Liver (tissue), 9 donors: ENCODE measurements around the gene DAPK2. TPM values are rescaled to one million over a fixed set of nuclear protein-coding genes. Genes with fewer than 3 reads are reported as not detected.

Experiments used
- DNase-seq: peaks from one replicate; pipeline ENCODE4 v3.0.0-alpha.2; 2017; ENCODE audit warnings: low spot score
- H3K27ac ChIP-seq, 2 donors: one replicate each; pipeline ENCODE4 v1.7.0; 2013; ENCODE audit warnings: inconsistent platforms in 2 of 2, low read length in 2 of 2, control low read depth in 1 of 2, low read depth in 1 of 2, mild to moderate bottlenecking in 1 of 2
- H3K27me3 ChIP-seq, 4 donors: one replicate each; pipeline versions ENCODE4 v1.6.1 to v1.7.0; 2013; ENCODE audit warnings: low read length in 3 of 4, inconsistent platforms in 1 of 4, mild to moderate bottlenecking in 1 of 4, moderate library complexity in 1 of 4; ENCODE audit not compliant: control insufficient read depth in 4 of 4, insufficient read depth in 4 of 4
- H3K36me3 ChIP-seq, 4 donors: one replicate each; pipeline versions ENCODE4 v1.6.1 to v1.7.0; 2013; ENCODE audit warnings: low read length in 3 of 4, mild to moderate bottlenecking in 3 of 4, low read depth in 1 of 4, moderate library complexity in 1 of 4; ENCODE audit not compliant: control insufficient read depth in 4 of 4, insufficient read depth in 3 of 4
- H3K4me1 ChIP-seq, 4 donors: one replicate each; pipeline versions ENCODE4 v1.6.1 to v1.7.0; 2013; ENCODE audit warnings: low read length in 3 of 4, mild to moderate bottlenecking in 3 of 4, moderate library complexity in 1 of 4; ENCODE audit not compliant: control insufficient read depth in 4 of 4, insufficient read depth in 4 of 4
- H3K4me3 ChIP-seq, 3 donors: one replicate each; pipeline versions ENCODE4 v1.6.1 to v1.7.0; 2013; ENCODE audit warnings: low read length in 3 of 3, control low read depth in 1 of 3, low read depth in 1 of 3, mild to moderate bottlenecking in 1 of 3
- H3K9ac ChIP-seq, 2 donors: one replicate each; pipeline ENCODE4 v1.7.0; 2013; ENCODE audit warnings: low read length in 2 of 2, mild to moderate bottlenecking in 2 of 2, moderate library complexity in 2 of 2, control low read depth in 1 of 2, low read depth in 1 of 2
- H3K9me3 ChIP-seq, 4 donors: one replicate each; pipeline versions ENCODE4 v1.6.1 to v1.7.0; 2013; ENCODE audit warnings: low read length in 3 of 4; ENCODE audit not compliant: control insufficient read depth in 4 of 4
- EGR1 ChIP-seq, 2 donors: IDR thresholded peaks; 2 replicates each; pipeline ENCODE4 v1.6.1; 2016 to 2018; ENCODE audit warnings: antibody characterized with exemption in 2 of 2, low read depth in 2 of 2
- FOXA1 ChIP-seq: IDR thresholded peaks from 2 replicates; pipeline ENCODE4 v1.6.1; 2016; ENCODE audit warnings: antibody characterized with exemption
- FOXA2 ChIP-seq: IDR thresholded peaks from 2 replicates; pipeline ENCODE4 v1.6.1; 2016; ENCODE audit warnings: antibody characterized with exemption
- GABPA ChIP-seq, 2 donors: IDR thresholded peaks in 1 of 2; conservative IDR thresholded peaks in 1 of 2; 2 replicates each; pipeline ENCODE4 v1.6.1; 2016; ENCODE audit warnings: antibody characterized with exemption in 2 of 2, mild to moderate bottlenecking in 1 of 2, moderate library complexity in 1 of 2
- HNF4A ChIP-seq, 2 donors: conservative IDR thresholded peaks; 2 replicates each; pipeline ENCODE4 v1.6.1; 2016; ENCODE audit warnings: antibody characterized with exemption in 2 of 2, mild to moderate bottlenecking in 2 of 2
- HNF4G ChIP-seq: IDR thresholded peaks from 2 replicates; pipeline ENCODE4 v1.6.1; 2016; ENCODE audit warnings: antibody characterized with exemption
- JUND ChIP-seq, 2 donors: IDR thresholded peaks; 2 replicates each; pipeline ENCODE4 v1.6.1; 2016; ENCODE audit warnings: antibody characterized with exemption in 2 of 2
- NR2F2 ChIP-seq: IDR thresholded peaks from 2 replicates; pipeline ENCODE4 v1.6.1; 2016; ENCODE audit warnings: antibody characterized with exemption
- RAD21 ChIP-seq, 2 donors: IDR thresholded peaks; 2 replicates each; pipeline ENCODE4 v1.6.1; 2016; ENCODE audit warnings: antibody characterized with exemption in 2 of 2, mild to moderate bottlenecking in 2 of 2
- RXRA ChIP-seq, 2 donors: IDR thresholded peaks; 2 replicates each; pipeline ENCODE4 v1.6.1; 2017 to 2018; ENCODE audit warnings: antibody characterized with exemption in 2 of 2, mild to moderate bottlenecking in 1 of 2
- SP1 ChIP-seq: IDR thresholded peaks from 2 replicates; pipeline ENCODE4 v1.6.1; 2018; ENCODE audit warnings: antibody characterized with exemption, mild to moderate bottlenecking
- TAF1 ChIP-seq: conservative IDR thresholded peaks from 2 replicates; pipeline ENCODE4 v1.6.1; 2016; ENCODE audit warnings: antibody characterized with exemption, mild to moderate bottlenecking
- YY1 ChIP-seq: IDR thresholded peaks from 2 replicates; pipeline ENCODE4 v1.6.1; 2016; ENCODE audit warnings: antibody characterized with exemption, mild to moderate bottlenecking
- WGBS: extraction: QIAGEN DNeasy Blood & Tissue Kit; methylation state at CpG from one replicate; pipeline ENCODE4 v1.1.7; 2013; 5-methylcytosine and 5-hydroxymethylcytosine counted together
- polyA plus RNA-seq, 2 donors: library from polyadenylated mRNA; stranded (reverse) in 1 of 2; unstranded in 1 of 2; fragments of 200-250 nt in 1 of 2; fragments of >200 nt in 1 of 2; fragmentation: Nextera tagmentation in 1 of 2; extraction: Ambion mirVana in 1 of 2; gene quantifications; one replicate each; pipeline versions ENCODE4 v1.2.1 to v1.2.3, GENCODE V29; 2013 to 2015
- total RNA-seq, 2 donors: library from RNA; depleted of rRNA; stranded (reverse); fragments of >200 nt; gene quantifications; one replicate each; pipeline ENCODE4 v1.2.3, GENCODE V29; 2014
- TF ChIP-seq, protein P1 (sequence below): IDR thresholded peaks from 2 replicates; pipeline ENCODE4 v1.6.1; 2016; ENCODE audit warnings: antibody characterized with exemption
- TF ChIP-seq, protein P2 (sequence below): IDR thresholded peaks from 2 replicates; pipeline ENCODE4 v1.6.1; 2016; ENCODE audit warnings: antibody characterized with exemption
- TF ChIP-seq, protein P3 (sequence below): fragments of 150-350 bp; IDR thresholded peaks from 2 replicates; pipeline ENCODE4 v1.5.1; 2017; ENCODE audit warnings: improper control_type of control experiment, low read depth, low read length; ENCODE audit not compliant: missing input control
- TF ChIP-seq, protein P4 (sequence below): IDR thresholded peaks from 2 replicates; pipeline ENCODE4 v1.6.1; 2016; ENCODE audit warnings: antibody characterized with exemption
- donor health status: healthy.
- donor health status: healthy.
- donor health status: healthy.
- donor health status: healthy.
- donor health status: healthy.

Gene DAPK2
- total and polyA plus RNA-seq, 4 donors, result 1.0 to 3.6 (median 1.1) TPM

DNA sequence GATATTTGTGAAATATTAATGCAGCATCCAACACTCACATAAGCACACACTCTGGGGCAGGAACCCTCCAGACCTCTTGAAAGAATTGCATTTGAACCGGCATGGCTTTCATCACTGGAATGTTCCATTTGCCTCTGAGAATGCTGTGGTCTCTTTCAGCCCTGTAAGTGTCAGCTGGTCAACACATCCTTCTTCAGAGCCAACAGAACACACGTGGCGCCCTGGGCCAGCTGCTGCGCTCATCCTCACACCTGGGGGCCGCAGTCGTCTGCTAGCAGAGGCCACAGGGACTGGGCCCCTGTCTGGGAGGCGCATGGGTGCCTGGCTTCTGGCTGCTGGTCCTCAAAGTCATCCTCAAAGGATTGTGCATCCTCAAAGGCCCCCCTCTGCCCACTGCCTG is 141.2 kb downstream of the DAPK2 start (continued):
- TF ChIP-seq GABPA (IDR thresholded peaks at IDR 0.05 in 1 of 2, conservative IDR thresholded peaks at IDR 0.05 in 1 of 2) (no peak), JUND (IDR thresholded peaks at IDR 0.05) (no peak), FOXA1 (no peak), NR2F2 (no peak), YY1 (no peak), FOXA2 (no peak), HNF4A (conservative IDR thresholded peaks at IDR 0.05) (no peak), SP1 (no peak), HNF4G (no peak)
- TF ChIP-seq, protein P1, sequence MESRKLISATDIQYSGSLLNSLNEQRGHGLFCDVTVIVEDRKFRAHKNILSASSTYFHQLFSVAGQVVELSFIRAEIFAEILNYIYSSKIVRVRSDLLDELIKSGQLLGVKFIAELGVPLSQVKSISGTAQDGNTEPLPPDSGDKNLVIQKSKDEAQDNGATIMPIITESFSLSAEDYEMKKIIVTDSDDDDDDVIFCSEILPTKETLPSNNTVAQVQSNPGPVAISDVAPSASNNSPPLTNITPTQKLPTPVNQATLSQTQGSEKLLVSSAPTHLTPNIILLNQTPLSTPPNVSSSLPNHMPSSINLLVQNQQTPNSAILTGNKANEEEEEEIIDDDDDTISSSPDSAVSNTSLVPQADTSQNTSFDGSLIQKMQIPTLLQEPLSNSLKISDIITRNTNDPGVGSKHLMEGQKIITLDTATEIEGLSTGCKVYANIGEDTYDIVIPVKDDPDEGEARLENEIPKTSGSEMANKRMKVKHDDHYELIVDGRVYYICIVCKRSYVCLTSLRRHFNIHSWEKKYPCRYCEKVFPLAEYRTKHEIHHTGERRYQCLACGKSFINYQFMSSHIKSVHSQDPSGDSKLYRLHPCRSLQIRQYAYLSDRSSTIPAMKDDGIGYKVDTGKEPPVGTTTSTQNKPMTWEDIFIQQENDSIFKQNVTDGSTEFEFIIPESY, result no peak
- TF ChIP-seq, protein P2, sequence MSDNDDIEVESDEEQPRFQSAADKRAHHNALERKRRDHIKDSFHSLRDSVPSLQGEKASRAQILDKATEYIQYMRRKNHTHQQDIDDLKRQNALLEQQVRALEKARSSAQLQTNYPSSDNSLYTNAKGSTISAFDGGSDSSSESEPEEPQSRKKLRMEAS, result no peak

DNA sequence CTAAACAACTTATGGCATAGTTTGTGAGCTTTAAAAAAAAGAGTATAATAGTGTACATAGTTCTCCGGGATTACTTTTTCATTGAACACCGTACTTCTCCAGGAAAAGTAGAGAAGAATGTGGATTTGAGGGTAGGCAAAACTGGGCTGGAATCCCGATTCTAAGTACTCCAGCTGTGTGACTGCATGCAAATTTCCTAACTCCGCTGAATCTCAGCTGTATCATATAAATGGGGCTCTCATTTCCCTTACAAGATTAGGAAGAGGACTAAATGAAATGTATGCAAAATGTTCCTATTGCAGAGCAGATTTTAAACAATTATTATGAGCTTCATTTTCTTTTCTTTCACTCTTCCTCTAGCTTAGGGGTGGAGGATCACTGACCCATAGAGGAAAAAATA is 142.2 kb downstream of the DAPK2 start:
- Histone ChIP-seq H3K9me3 (no peaks in the 10 kb centered on the region), H3K27ac (no peak overlapping the region), H3K27me3 (no peaks in the 10 kb centered on the region), H3K36me3 (no peaks in the 10 kb centered on the region), H3K4me3 (no peak overlapping the region), H3K4me1 (peaks cover 3 to 18% (median 10%) of the 10 kb centered on the region in 4 donors), H3K9ac (no peak overlapping the region)
- DNase-seq, result no peak
- no peak for TF ChIP-seq JUND (IDR thresholded peaks at IDR 0.05)
- no peak for TF ChIP-seq EGR1 (IDR thresholded peaks at IDR 0.05; ENCODE audit: low read depth in 2 of 2)
- TF ChIP-seq, protein P1, result no peak
- no peak for TF ChIP-seq TAF1
- TF ChIP-seq RAD21 (IDR thresholded peaks at IDR 0.05), result no peak
- TF ChIP-seq FOXA2, result no peak
- TF ChIP-seq, protein P3, sequence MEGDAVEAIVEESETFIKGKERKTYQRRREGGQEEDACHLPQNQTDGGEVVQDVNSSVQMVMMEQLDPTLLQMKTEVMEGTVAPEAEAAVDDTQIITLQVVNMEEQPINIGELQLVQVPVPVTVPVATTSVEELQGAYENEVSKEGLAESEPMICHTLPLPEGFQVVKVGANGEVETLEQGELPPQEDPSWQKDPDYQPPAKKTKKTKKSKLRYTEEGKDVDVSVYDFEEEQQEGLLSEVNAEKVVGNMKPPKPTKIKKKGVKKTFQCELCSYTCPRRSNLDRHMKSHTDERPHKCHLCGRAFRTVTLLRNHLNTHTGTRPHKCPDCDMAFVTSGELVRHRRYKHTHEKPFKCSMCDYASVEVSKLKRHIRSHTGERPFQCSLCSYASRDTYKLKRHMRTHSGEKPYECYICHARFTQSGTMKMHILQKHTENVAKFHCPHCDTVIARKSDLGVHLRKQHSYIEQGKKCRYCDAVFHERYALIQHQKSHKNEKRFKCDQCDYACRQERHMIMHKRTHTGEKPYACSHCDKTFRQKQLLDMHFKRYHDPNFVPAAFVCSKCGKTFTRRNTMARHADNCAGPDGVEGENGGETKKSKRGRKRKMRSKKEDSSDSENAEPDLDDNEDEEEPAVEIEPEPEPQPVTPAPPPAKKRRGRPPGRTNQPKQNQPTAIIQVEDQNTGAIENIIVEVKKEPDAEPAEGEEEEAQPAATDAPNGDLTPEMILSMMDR, result no peak
- TF ChIP-seq SP1, result no peak
- no peak for TF ChIP-seq GABPA (IDR thresholded peaks at IDR 0.05 in 1 of 2, conservative IDR thresholded peaks at IDR 0.05 in 1 of 2)
- TF ChIP-seq RXRA (IDR thresholded peaks at IDR 0.05), result no peak
- TF ChIP-seq, protein P4, sequence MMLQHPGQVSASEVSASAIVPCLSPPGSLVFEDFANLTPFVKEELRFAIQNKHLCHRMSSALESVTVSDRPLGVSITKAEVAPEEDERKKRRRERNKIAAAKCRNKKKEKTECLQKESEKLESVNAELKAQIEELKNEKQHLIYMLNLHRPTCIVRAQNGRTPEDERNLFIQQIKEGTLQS, result no peak
- WGBS, result 91% methylated on average over 4 of the region's 4 CpGs
